ENCODE data around the gene AUTS2.

GRCh38 chr7:70726951-70727378 lies 1128.7 kb downstream of the AUTS2 start:
- no peak for TF ChIP-seq CTCF (IDR thresholded peaks at IDR 0.05; ENCODE audit: low read depth, low read length, missing input control)
- TF ChIP-seq YY1 (IDR thresholded peaks at IDR 0.05): no peak
